HG02571 (cell line): ENCODE results near the gene ARHGEF39.
A peak's percentile ranks its signal among the peaks of the same experiment; 100 is the strongest.

Experiments used
- ATAC-seq: cut with Tn5 transposase; IDR thresholded peaks from one replicate; pipeline ENCODE4 v1.9.1; 2021; ENCODE audit warnings: mild to moderate bottlenecking, moderate library complexity; ENCODE audit not compliant: unreplicated experiment

ARHGEF39 gene, protein sequence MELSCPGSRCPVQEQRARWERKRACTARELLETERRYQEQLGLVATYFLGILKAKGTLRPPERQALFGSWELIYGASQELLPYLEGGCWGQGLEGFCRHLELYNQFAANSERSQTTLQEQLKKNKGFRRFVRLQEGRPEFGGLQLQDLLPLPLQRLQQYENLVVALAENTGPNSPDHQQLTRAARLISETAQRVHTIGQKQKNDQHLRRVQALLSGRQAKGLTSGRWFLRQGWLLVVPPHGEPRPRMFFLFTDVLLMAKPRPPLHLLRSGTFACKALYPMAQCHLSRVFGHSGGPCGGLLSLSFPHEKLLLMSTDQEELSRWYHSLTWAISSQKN

DNA sequence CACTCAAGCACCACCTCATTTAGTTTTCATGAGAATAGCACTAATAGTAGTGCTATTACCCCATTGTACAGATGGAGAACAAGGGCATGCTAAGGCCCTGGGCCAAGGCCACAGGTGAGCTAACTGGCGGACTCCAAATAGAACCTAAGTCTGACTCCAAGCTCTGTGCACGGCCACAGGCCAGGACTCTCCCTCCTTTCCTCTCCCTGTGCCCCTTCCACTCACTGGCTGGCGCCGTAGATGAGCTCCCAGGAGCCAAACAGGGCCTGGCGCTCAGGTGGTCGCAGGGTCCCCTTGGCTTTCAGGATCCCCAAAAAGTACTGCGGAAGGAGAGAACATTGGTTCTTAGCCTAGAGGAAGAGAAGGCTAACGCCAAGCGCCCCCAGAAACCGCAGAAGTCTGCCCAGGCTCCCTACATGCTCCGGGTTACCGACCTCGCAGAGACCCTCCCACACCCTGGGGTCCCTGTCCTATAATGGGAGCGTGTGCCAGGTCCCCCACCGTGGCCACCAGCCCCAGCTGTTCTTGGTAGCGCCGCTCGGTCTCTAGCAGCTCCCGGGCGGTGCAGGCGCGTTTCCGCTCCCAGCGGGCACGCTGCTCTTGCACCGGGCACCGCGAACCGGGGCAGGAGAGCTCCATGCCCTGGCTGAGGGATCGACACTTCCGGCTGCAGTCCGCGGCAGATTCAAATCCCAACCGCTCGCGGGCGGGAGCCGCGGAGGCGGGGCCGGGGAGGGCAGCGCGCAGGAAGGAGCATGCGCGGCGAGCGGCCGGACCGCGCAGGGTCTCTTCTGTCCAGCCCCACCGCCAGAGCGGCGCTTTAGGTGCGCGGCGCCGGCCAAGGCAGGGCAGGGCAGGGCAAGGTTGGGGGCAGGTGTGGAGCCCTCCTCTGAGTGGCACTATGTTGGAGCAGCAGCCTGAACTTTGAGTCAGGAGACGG is at the start of gene ARHGEF39:
Gene ARHGEF39 (minus strand): TSS at position 665 of the 940 bp plus-strand sequence. CDS start 26 bp downstream, at position 639.
- ATAC-seq = peak; percentile 57

DNA sequence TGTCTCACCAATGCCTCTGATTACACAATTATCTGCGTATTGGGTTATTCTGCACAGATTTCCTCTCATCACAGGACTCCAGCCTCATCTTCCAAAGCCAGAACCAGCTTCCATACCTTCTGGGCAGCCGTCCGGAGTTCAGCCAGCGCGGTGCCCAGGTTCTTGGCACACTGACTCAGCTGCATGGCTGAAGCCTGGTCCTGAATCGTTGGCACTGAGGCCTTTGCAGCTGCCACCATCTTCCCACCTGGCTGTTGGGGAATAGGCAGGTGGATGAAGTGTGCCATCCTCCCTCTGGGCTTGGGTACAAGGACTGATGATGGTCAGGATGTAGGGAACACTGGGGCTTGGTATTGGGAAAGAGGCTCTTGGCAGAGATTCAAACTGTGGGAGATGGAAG is 49.1 kb upstream of the ARHGEF39 start:
- no peak for ATAC-seq

DNA sequence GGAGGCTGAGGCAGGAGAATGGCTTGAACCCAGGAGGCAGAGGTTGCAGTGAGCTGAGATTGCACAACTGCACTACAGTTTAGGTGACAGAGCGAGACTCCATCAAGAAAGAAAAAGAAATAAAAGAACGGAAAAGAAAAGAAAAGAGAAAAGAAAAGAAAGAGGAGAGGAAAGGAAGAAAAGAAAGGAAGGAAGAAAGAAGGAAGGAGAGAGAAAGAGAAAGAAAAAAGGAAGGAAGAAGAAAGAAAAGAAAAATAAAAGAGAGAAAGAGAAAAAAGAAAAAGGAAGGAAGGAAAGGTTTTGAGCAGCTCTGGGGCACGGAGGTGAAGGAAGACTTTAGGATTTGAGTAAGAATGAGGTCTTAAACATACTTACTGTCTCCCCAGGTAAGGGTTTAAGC is 48.6 kb upstream of the ARHGEF39 start:
- no peak for ATAC-seq

- no peak for ATAC-seq
Measured at GRCh38 chr9:35712762-35713400, 47.9 kb upstream of the ARHGEF39 start.

DNA sequence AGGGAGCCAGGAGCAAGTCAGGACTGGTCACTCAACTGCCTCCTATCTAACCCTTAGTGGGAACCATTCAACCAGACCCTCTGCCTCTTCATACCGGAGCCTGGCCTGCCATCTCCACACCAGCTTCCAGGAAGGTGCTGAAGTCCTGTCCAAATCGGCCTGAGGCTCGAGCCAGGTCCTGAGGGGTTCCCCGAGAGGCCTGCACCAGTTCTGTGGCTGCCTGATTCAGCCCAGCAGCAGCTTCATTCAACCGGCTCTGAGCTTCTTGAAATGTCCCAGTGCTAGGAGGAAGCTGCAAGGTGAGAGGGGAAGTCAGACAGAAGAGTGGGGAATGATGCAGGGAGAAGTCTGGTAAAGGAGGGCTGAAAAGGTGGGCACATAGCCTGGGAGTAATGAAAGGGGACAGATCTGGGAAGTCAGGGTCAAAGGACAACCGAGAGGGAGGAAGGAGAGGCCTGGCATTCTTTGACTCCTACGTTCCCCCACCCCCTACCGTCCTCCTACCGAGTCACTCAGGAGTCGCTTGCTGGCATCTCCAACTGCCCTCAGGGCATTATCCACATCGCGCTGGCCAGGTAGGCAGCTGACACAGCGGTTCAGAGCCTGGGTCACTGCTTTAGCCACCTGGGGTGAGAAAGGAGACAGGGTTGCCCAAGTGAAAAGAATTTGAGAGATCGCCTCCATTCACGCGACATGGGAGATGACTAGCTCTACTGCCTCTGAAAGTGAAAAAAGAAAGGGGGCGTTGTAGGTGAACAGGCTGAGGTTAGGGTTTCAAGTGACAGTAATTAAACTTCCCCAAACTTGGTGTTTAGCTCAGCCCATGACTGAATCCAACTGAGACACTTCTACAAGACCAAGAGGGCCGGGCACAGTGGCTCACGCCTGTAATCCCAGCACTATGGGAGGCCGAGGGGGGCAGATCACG is 46.8 kb upstream of the ARHGEF39 start:
- ATAC-seq = no peak

- ATAC-seq = no peak
Measured at GRCh38 chr9:35710818-35711500, 46.0 kb upstream of the ARHGEF39 start.

GRCh38 chr9:35708146-35708545 is 43.2 kb upstream of the ARHGEF39 start:
- no peak for ATAC-seq

DNA sequence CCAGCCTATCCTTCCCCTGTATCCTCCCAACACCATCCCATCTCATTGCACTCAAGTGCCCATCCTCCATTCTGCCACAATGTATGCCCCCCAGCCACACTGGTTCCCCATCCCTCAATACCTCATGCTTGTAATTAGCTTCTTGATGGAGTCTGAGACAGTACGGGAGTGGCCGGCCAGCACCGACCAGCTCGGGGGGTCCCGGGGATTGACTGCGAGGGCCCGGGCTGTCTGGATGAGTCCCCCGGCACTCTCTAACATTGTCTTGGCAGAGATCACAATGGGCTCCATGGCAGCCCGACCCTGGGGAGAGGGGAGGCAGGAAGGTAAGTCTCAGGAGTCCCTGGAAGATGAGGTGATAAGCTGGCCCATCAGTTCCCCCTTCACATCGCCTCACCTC is 42.0 kb upstream of the ARHGEF39 start:
- ATAC-seq = no peak

DNA sequence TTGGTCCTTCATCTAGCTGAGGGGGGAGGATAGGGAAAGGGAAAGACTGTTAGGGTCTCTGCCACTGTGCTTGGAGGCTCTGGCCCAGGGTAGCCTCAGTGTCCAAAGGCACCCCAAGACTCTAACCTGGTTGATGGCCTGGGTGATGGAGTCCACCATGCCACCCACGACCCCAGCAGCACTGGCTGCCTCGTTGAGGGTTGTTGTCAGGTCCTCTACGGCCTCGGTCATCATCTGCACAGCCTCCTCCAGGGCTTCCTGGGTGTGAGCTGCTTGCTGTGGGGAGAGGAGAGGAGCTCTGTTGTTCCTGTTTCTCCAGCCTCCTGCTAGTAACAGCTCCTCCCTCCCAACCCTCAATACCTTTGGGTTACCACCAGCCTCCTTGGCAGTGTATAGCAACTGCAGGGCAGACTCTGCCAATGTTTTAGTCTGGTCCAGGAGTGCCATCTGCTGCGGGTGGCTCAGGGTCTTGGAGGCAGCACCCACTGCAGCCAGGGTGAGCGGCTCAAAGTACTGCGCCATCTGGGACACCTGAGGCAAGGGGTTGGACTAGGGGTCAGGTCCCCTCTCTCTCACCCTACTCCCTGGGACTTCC is 40.9 kb upstream of the ARHGEF39 start:
- ATAC-seq = no peak

DNA sequence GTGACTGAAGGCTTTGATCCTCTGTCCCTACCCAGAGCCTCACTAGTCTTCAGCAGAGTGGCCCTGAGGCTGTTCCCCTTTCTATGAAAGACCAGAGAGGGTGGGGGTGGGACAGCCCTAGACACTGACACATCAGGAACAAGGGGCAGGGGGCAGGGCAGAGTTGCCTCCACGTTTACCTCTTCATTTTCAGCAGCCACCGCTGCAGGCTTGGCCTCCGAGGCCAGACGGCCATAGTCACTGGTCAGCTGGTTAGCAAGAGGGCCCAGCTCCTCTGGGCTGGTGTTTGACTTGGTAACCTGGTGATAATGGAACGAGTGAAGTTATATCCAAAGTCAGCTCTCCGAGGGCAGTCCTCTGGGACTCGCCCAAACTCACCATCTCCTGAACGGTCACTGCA is 40.4 kb upstream of the ARHGEF39 start:
- ATAC-seq = no peak

GRCh38 chr9:35703906-35704672 is 39.1 kb upstream of the ARHGEF39 start:
- no peak for ATAC-seq

- ATAC-seq = no peak
Measured at GRCh38 chr9:35702696-35703095, 37.7 kb upstream of the ARHGEF39 start.

DNA sequence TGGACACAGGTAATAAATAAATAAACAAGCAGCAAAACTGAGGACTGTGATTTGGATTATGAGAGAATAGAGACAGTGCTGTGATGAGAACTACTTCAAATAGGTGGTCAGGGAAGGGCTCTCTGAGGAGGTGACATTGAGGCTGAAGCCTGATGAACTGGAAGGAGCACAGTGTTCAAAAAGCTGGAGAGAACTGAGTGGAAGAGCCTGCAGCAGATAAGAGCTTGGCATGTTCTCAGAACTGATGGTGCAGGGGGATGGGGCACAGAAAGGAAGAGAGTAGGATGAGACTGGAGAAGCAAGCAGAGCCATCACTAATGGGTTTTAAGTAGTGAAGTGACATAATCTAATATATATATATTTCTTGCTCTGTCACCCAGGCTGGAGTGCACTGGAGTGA is 35.9 kb upstream of the ARHGEF39 start:
- ATAC-seq = no peak

GRCh38 chr9:35700031-35700430 is 35.0 kb upstream of the ARHGEF39 start:
- no peak for ATAC-seq

DNA sequence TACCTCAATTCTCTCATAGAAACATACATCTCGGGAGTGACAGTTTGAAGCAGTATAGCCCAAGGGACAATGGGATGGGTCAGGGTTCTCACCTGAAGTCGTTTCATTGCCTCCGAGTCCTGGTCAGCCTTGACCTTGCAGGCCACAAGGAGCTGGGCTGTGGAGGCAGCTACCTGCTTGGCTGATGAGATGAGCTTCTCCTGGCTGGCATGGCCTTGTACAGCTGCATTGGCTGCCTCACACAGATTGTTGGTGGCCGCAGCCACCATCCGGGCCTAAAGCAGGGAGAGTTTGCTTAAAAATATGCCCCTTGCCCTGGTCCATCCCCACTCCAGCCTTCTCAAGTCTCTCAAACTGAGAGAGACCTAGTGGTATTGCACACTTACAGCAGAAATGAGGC is 33.2 kb upstream of the ARHGEF39 start:
- no peak for ATAC-seq

DNA sequence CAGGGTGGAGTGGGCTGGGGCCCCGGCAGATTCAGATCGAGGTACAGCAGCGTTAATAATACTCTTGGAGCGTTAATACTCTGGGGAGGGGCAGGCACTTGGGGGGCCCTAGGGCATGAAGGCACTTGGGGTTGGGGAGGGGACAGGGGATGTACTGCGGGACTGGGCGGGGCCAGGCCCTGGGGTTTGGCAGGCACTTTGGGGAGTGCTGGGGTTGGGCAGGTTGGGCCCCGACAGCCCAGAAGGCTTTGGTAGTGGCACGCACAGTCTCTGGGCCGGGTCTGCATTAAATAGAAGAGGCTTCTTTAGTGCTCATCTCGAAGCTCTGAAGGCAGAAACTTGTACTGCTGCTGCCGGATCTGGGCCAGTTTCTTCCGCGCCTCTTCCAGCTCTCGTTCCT is 32.5 kb upstream of the ARHGEF39 start:
- ATAC-seq = no peak

GRCh38 chr9:35696520-35697215 is 31.7 kb upstream of the ARHGEF39 start:
- ATAC-seq = no peak

DNA sequence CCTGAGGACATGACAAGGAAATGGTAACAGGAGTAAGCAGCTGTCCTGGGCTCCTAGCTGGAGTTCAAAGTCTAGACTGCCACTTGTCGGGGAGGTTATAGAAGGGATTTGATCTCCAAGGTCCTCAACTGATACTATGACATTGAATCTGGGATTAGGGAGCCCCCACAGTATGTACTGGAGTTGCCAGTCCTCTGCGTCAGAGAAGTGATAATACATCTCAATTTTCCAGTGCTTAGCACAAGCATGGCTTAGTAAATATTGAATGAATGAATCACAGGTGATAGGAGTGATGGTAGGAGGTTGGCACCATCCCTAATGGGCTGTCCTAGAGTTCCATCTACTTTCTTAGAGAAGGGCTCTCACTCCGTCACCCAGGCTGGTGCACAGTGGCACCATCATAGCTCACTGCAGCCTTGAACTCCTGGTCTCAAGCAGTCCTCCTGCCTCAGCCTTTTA is 31.0 kb upstream of the ARHGEF39 start:
- no peak for ATAC-seq
